H1 (cell line): ENCODE results near the gene MRTO4. TPM values are rescaled to one million over a fixed set of nuclear protein-coding genes. Genes with fewer than 3 reads are reported as not detected.
A peak's percentile ranks its signal among the peaks of the same experiment; 100 is the strongest.

Experiments used
- CTCF ChIA-PET: fragments of 300-600 bp; sonication (Branson Sonifier 250); formaldehyde crosslinking; loops from one replicate; lab custom pipeline; 2021; ENCODE audit not compliant: partially characterized antibody; lab: Charles Lee
- POLR2A ChIA-PET: fragments of 300-600 bp; sonication (Branson Sonifier 250); formaldehyde crosslinking; loops from one replicate; lab custom pipeline; 2021; ENCODE audit warnings: inconsistent platforms; ENCODE audit not compliant: partially characterized antibody; lab: Charles Lee
- DNase-seq, 2 experiments: peaks; one replicate each; pipeline versions ENCODE4 v3.0.0 to v3.0.0-alpha.2; 2010 to 2022; ENCODE audit warnings: low spot score in 2 of 2, low read depth in 1 of 2, mixed read lengths in 1 of 2
- FAIRE-seq: peaks from 2 replicates; lab custom pipeline; 2011; peaks lifted over from hg19 to GRCh38; lab: Jason Lieb, UNC
- H2AFZ ChIP-seq: 2 replicates; pipeline ENCODE4 v1.8.1; 2012; ENCODE audit warnings: low read length, inconsistent platforms
- H2AK5ac ChIP-seq: 2 replicates; pipeline ENCODE4 v1.6.1; 2013; ENCODE audit warnings: low read depth, low read length
- H2BK120ac ChIP-seq: replicated peaks from 2 replicates; pipeline ENCODE3; 2013; ENCODE audit warnings: low read depth, low read length, inconsistent platforms
- H2BK12ac ChIP-seq: 2 replicates; pipeline ENCODE4 v1.6.1; 2013; ENCODE audit warnings: low read depth, low read length
- H2BK15ac ChIP-seq: 2 replicates; pipeline ENCODE4 v1.6.1; 2013; ENCODE audit warnings: low read length
- H2BK20ac ChIP-seq: 2 replicates; pipeline ENCODE4 v1.6.1; 2013; ENCODE audit warnings: low read length
- H2BK5ac ChIP-seq: 2 replicates; pipeline ENCODE4 v1.6.1; 2013; ENCODE audit warnings: low read depth, low read length
- H3K14ac ChIP-seq: 2 replicates; pipeline ENCODE4 v1.6.1; 2013; ENCODE audit warnings: inconsistent platforms; ENCODE audit not compliant: insufficient read length
- H3K18ac ChIP-seq: 2 replicates; pipeline ENCODE4 v1.6.1; 2013; ENCODE audit warnings: low read length; ENCODE audit errors: extremely low read depth
- H3K23ac ChIP-seq: 2 replicates; pipeline ENCODE4 v1.6.1; 2013; ENCODE audit warnings: inconsistent platforms; ENCODE audit not compliant: insufficient read length
- H3K23me2 ChIP-seq: 2 replicates; pipeline ENCODE4 v1.6.1; 2013; ENCODE audit warnings: low read depth, low read length
- H3K27ac ChIP-seq: 2 replicates; pipeline ENCODE4 v1.6.1; 2011; ENCODE audit warnings: low read depth, low read length, inconsistent platforms
- H3K27me3 ChIP-seq, 4 experiments: replicated peaks in 1 of 4; 1 replicate in 1 of 4; 2 replicates in 3 of 4; pipeline versions ENCODE4 v1.6.1 to v1.8.1; 2011 to 2013; ENCODE audit warnings: low read length in 3 of 4, mild to moderate bottlenecking in 3 of 4, inconsistent platforms in 2 of 4, mixed read lengths in 2 of 4, moderate library complexity in 1 of 4; ENCODE audit not compliant: control insufficient read depth in 3 of 4, insufficient read depth in 3 of 4; ENCODE audit errors: extremely low read depth in 1 of 4
- H3K36me3 ChIP-seq, 4 experiments: 2 replicates each; pipeline versions ENCODE4 v1.6.1 to v1.8.1; 2011 to 2013; ENCODE audit warnings: mild to moderate bottlenecking in 4 of 4, low read length in 3 of 4, moderate library complexity in 2 of 4, control low read depth in 1 of 4, inconsistent platforms in 1 of 4; ENCODE audit not compliant: insufficient read depth in 4 of 4, control insufficient read depth in 2 of 4
- H3K4ac ChIP-seq: replicated peaks from 2 replicates; pipeline ENCODE3; 2013; ENCODE audit warnings: low read length, low read depth, mixed read lengths, inconsistent platforms; ENCODE audit not compliant: insufficient read length
- H3K4me1 ChIP-seq, 4 experiments: replicated peaks in 1 of 4; 1 replicate in 1 of 4; 2 replicates in 3 of 4; pipeline versions ENCODE4 v1.6.1 to v1.8.1; 2011 to 2013; ENCODE audit warnings: low read length in 3 of 4, inconsistent platforms in 2 of 4, mixed read lengths in 1 of 4; ENCODE audit not compliant: insufficient read depth in 4 of 4, control insufficient read depth in 3 of 4
- H3K4me2 ChIP-seq, 2 experiments: 2 replicates each; pipeline versions ENCODE4 v1.6.1 to v1.8.1; 2011 to 2013; ENCODE audit warnings: low read depth in 2 of 2, low read length in 2 of 2, control low read depth in 1 of 2, inconsistent platforms in 1 of 2, mild to moderate bottlenecking in 1 of 2; ENCODE audit not compliant: insufficient read depth in 1 of 2
- H3K4me3 ChIP-seq, 4 experiments: fragments of 200-600, 300-600 bp in 1 of 4; sonication (generic), shearing (Covaris generic), sonication (Bioruptor Twin) in 1 of 4; 2 replicates each; pipeline versions ENCODE4 v1.5.1 to v1.8.1; 2011 to 2016; ENCODE audit warnings: low read length in 4 of 4, low read depth in 3 of 4, control low read depth in 2 of 4, inconsistent platforms in 2 of 4, mild to moderate bottlenecking in 2 of 4, mixed read lengths in 1 of 4, moderate library complexity in 1 of 4; ENCODE audit not compliant: insufficient read depth in 2 of 4; ENCODE audit errors: extremely low read depth in 1 of 4
- H3K56ac ChIP-seq: replicated peaks from 2 replicates; pipeline ENCODE3; 2013; ENCODE audit warnings: low read depth, mild to moderate bottlenecking, mixed read lengths, low read length, inconsistent platforms; ENCODE audit not compliant: insufficient read length
- H3K79me1 ChIP-seq: 2 replicates; pipeline ENCODE4 v1.6.1; 2013; ENCODE audit warnings: low read depth, low read length, control low read depth
- H3K79me2 ChIP-seq, 2 experiments: 2 replicates each; pipeline versions ENCODE4 v1.6.1 to v1.8.1; 2012 to 2013; ENCODE audit warnings: low read length in 2 of 2, mild to moderate bottlenecking in 2 of 2, inconsistent platforms in 1 of 2; ENCODE audit not compliant: insufficient read depth in 2 of 2, control insufficient read depth in 1 of 2
- H3K9ac ChIP-seq, 4 experiments: replicated peaks in 1 of 4; 1 replicate in 1 of 4; 2 replicates in 3 of 4; pipeline versions ENCODE4 v1.6.1 to v1.8.1; 2011 to 2013; ENCODE audit warnings: low read depth in 3 of 4, low read length in 3 of 4, control low read depth in 2 of 4, mild to moderate bottlenecking in 2 of 4, moderate library complexity in 2 of 4, inconsistent platforms in 1 of 4; ENCODE audit errors: extremely low read depth in 1 of 4
- H3K9me3 ChIP-seq, 2 experiments: 2 replicates each; pipeline versions ENCODE4 v1.6.1 to v1.8.1; 2012 to 2013; ENCODE audit warnings: mild to moderate bottlenecking in 2 of 2, moderate library complexity in 2 of 2, control low read depth in 1 of 2, inconsistent platforms in 1 of 2, low read depth in 1 of 2, low read length in 1 of 2, mixed read lengths in 1 of 2; ENCODE audit not compliant: insufficient read depth in 2 of 2
- H4K20me1 ChIP-seq, 2 experiments: replicated peaks in 1 of 2; 2 replicates each; pipeline versions ENCODE3 to v1.8.1; 2011 to 2013; ENCODE audit warnings: inconsistent platforms in 2 of 2, low read length in 2 of 2, mild to moderate bottlenecking in 1 of 2; ENCODE audit not compliant: insufficient read depth in 2 of 2, control insufficient read depth in 1 of 2
- H4K5ac ChIP-seq: 2 replicates; pipeline ENCODE4 v1.6.1; 2013; ENCODE audit warnings: low read length, low read depth, mixed read lengths, inconsistent platforms; ENCODE audit not compliant: insufficient read length
- H4K8ac ChIP-seq: 2 replicates; pipeline ENCODE4 v1.8.0; 2013; ENCODE audit warnings: mild to moderate bottlenecking, moderate library complexity, low read length, inconsistent platforms; ENCODE audit not compliant: insufficient read depth; ENCODE audit errors: extremely low read depth
- H4K91ac ChIP-seq: replicated peaks from 2 replicates; pipeline ENCODE3; 2013; ENCODE audit warnings: low read length, mixed read lengths, inconsistent platforms; ENCODE audit not compliant: insufficient read length
- ASH2L ChIP-seq: fragments of 200-600, 300-600 bp; sonication (generic); IDR thresholded peaks from one replicate; pipeline ENCODE4 v1.7.1; 2017; ENCODE audit warnings: low read length
- ATF3 ChIP-seq: IDR thresholded peaks from 2 replicates; pipeline ENCODE4 v1.6.1; 2011; ENCODE audit warnings: low read depth, mild to moderate bottlenecking, low read length; ENCODE audit not compliant: insufficient read depth
- CBX8 ChIP-seq: fragments of 300-800, 300-1000 bp; sonication (generic); IDR thresholded peaks from 2 replicates; pipeline ENCODE4 v1.7.1; 2016; ENCODE audit warnings: low read depth, low read length, borderline replicate concordance
- CTCF ChIP-seq, 3 experiments: IDR thresholded peaks; 1 replicate in 2 of 3; 2 replicates in 1 of 3; pipeline versions ENCODE4 v1.5.1 to v1.6.1; 2011; ENCODE audit warnings: low read length in 3 of 3, mild to moderate bottlenecking in 3 of 3, inconsistent platforms in 2 of 3, low read depth in 1 of 3, moderate library complexity in 1 of 3; ENCODE audit not compliant: insufficient read depth in 1 of 3; ENCODE audit errors: control extremely low read depth in 1 of 3
- JUN ChIP-seq: IDR thresholded peaks from 2 replicates; pipeline ENCODE4 v1.6.1; 2011; ENCODE audit warnings: low read depth, mild to moderate bottlenecking, improper control_type of control experiment, low read length
- KDM1A ChIP-seq: fragments of 200-600, 300-600 bp; sonication (generic); IDR thresholded peaks from 2 replicates; pipeline ENCODE4 v1.7.1; 2016; ENCODE audit warnings: mild to moderate bottlenecking, low read length, borderline replicate concordance
- MAFK ChIP-seq: IDR thresholded peaks from 2 replicates; pipeline ENCODE4 v1.6.1; 2012; ENCODE audit warnings: low read depth, mild to moderate bottlenecking, improper control_type of control experiment, low read length
- POLR2A ChIP-seq, 2 experiments: IDR thresholded peaks; 1 replicate in 1 of 2; 2 replicates in 1 of 2; pipeline ENCODE4 v1.6.1; 2011; ENCODE audit warnings: low read depth in 2 of 2, low read length in 2 of 2, mild to moderate bottlenecking in 2 of 2; ENCODE audit errors: control extremely low read depth in 1 of 2
- RXRA ChIP-seq: IDR thresholded peaks from 2 replicates; pipeline ENCODE4 v1.6.1; 2011; ENCODE audit warnings: low read depth, mild to moderate bottlenecking, low read length, moderate library complexity; ENCODE audit not compliant: insufficient read depth
- SIRT6 ChIP-seq: IDR thresholded peaks from one replicate; pipeline ENCODE4 v1.7.1; 2012; ENCODE audit warnings: low read length, inconsistent platforms
- SUZ12 ChIP-seq: fragments of 200-600 bp; sonication (generic); IDR thresholded peaks from 2 replicates; pipeline ENCODE4 v1.6.1; 2012; ENCODE audit warnings: mild to moderate bottlenecking, inconsistent platforms, low read length, moderate library complexity, mixed read lengths
- ZNF274 ChIP-seq: IDR thresholded peaks from 2 replicates; pipeline ENCODE4 v1.7.0; 2012; ENCODE audit warnings: low read length, borderline replicate concordance; ENCODE audit errors: extremely low read depth
- WGBS, 2 experiments: shearing (Covaris generic) in 1 of 2; methylation state at CpG; one replicate each; pipeline versions ENCODE4 v1.1.6 to v1.1.7; 2013 to 2015; ENCODE audit warnings: low lambda C conversion rate in 2 of 2, mixed read lengths in 2 of 2, inconsistent platforms in 1 of 2, low coverage in 1 of 2, missing lambda C conversion rate in 1 of 2; ENCODE audit not compliant: insufficient replicate concordance in 2 of 2, insufficient coverage in 1 of 2, insufficient read length in 1 of 2; ENCODE audit errors: extremely low coverage in 1 of 2, missing lambda C conversion rate in 1 of 2; 5-methylcytosine and 5-hydroxymethylcytosine counted together
- polyA plus RNA-seq, 7 experiments: library from polyadenylated mRNA; depleted of rRNA in 3 of 7; stranded (reverse) in 5 of 7; unstranded in 2 of 7; fragments of >200 nt in 5 of 7; fragments of 200-250 nt in 2 of 7; gene quantifications; 1 replicate in 5 of 7; 2 replicates in 1 of 7; 4 replicates in 1 of 7; pipeline versions ENCODE4 v1.2.1 to v1.2.3, GENCODE V29; 2011 to 2013; ENCODE audit warnings: missing spikeins in 2 of 7, mixed read lengths in 2 of 7
- total RNA-seq: library from RNA; stranded (reverse); fragmentation: NEBNext Ultra II Directional; extraction: Animal tissue kit (Norgen Biotek cat#: 25700); gene quantifications from 2 replicates; pipeline ENCODE4 v1.2.1, GENCODE V29; 2021

Gene MRTO4
- total and polyA plus RNA-seq, 2 of the 8 experiments (the other 6 are each of a cell fraction or from before 2014, with no cell fraction given) = 36.9 to 64.3 TPM

- no peak overlapping the region for H4K91ac ChIP-seq
- no peak overlapping the region for H3K56ac ChIP-seq
- no peak overlapping the region for H4K8ac ChIP-seq
- no peaks in the 10 kb centered on the region for H3K36me3 ChIP-seq
- POLR2A ChIA-PET = interaction anchor here (1.8 kb wide), 1 partner anchor 23 kb away, joined by 4 read pairs; the partner anchor contains the start of genes EMC1 and MRTO4
- H4K5ac ChIP-seq = no peak overlapping the region
- H2BK12ac ChIP-seq = no peak overlapping the region
- no peaks in the 10 kb centered on the region for H3K23me2 ChIP-seq
- no peaks in the 10 kb centered on the region for H3K4me1 ChIP-seq
- H2AK5ac ChIP-seq = no peak overlapping the region
- H3K4me2 ChIP-seq = peak overlapping the region in 1 of 2 experiments; percentile 48; a peak in 1 of 4 replicates
- 89% methylated on average over 5 of the region's 5 CpGs; no CpG with 5 or more reads in 1 of the 2 experiments for WGBS, 2 experiments
- CTCF ChIA-PET = no interaction called here
- no peak overlapping the region for H3K27ac ChIP-seq
- H3K18ac ChIP-seq = no peak overlapping the region
- H3K4me3 ChIP-seq = no peak overlapping the region
- H4K20me1 ChIP-seq = no peaks in the 10 kb centered on the region
- no peak overlapping the region for H2BK120ac ChIP-seq
- FAIRE-seq = no peak
- no peak overlapping the region for H2AFZ ChIP-seq
- H2BK5ac ChIP-seq = no peak overlapping the region
- H3K23ac ChIP-seq = no peak overlapping the region
- H3K14ac ChIP-seq = no peak overlapping the region
- no peaks in the 10 kb centered on the region for H3K79me2 ChIP-seq
- no peak for DNase-seq
- H3K9me3 ChIP-seq = no peaks in the 10 kb centered on the region
- no peak overlapping the region for H3K9ac ChIP-seq
- no peaks in the 10 kb centered on the region for H3K79me1 ChIP-seq
- no peak overlapping the region for H2BK20ac ChIP-seq
- no peak overlapping the region for H3K4ac ChIP-seq
- H2BK15ac ChIP-seq = no peak overlapping the region
- H3K27me3 ChIP-seq = peaks cover 0 to 3% (median 1%) of the 10 kb centered on the region in 4 experiments; a peak in 1 of 7 replicates
- no peak for TF ChIP-seq ZNF274
- no peak for TF ChIP-seq CBX8
- no peak for TF ChIP-seq CTCF (IDR thresholded peaks at IDR 0.05; ENCODE audit: control extremely low read depth in 1 of 3, insufficient read depth in 1 of 3, low read depth in 1 of 3, low read length in 3 of 3)
- no peak for TF ChIP-seq SUZ12
- no peak for TF ChIP-seq JUN
- no peak for TF ChIP-seq RXRA
- no peak for TF ChIP-seq MAFK
- no peak for TF ChIP-seq POLR2A (IDR thresholded peaks at IDR 0.05; ENCODE audit: control extremely low read depth in 1 of 2, low read depth in 2 of 2, low read length in 2 of 2)
- no peak for TF ChIP-seq KDM1A
- TF ChIP-seq ASH2L = no peak
- no peak for TF ChIP-seq ATF3
- no peak for TF ChIP-seq SIRT6
These were observed 23.0 kb downstream of the MRTO4 start for GRCh38 chr1:19274636-19275035.
